Embryonic facial prominence (tissue), 1 donor: ENCODE data around the gene PCDHGC5.
A peak's percentile ranks its signal among the peaks of the same experiment; 100 is the strongest.

ENCODE experiments used
- DNase-seq: peaks from one replicate; pipeline ENCODE4 v3.0.0-alpha.2; 2016; ENCODE audit errors: extremely low spot score

Gene PCDHGC5

DNA sequence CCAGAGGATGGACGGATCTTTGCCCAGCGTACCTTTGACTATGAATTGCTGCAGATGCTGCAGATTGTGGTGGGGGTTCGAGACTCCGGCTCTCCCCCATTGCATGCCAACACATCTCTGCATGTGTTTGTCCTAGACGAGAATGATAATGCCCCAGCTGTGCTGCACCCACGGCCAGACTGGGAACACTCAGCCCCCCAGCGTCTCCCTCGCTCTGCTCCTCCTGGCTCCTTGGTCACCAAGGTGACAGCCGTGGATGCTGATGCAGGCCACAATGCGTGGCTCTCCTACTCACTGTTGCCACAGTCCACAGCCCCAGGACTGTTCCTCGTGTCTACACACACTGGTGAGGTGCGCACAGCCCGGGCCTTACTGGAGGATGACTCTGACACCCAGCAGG lies 1.9 kb downstream of the PCDHGC5 start:
- DNase-seq = no peak

DNA sequence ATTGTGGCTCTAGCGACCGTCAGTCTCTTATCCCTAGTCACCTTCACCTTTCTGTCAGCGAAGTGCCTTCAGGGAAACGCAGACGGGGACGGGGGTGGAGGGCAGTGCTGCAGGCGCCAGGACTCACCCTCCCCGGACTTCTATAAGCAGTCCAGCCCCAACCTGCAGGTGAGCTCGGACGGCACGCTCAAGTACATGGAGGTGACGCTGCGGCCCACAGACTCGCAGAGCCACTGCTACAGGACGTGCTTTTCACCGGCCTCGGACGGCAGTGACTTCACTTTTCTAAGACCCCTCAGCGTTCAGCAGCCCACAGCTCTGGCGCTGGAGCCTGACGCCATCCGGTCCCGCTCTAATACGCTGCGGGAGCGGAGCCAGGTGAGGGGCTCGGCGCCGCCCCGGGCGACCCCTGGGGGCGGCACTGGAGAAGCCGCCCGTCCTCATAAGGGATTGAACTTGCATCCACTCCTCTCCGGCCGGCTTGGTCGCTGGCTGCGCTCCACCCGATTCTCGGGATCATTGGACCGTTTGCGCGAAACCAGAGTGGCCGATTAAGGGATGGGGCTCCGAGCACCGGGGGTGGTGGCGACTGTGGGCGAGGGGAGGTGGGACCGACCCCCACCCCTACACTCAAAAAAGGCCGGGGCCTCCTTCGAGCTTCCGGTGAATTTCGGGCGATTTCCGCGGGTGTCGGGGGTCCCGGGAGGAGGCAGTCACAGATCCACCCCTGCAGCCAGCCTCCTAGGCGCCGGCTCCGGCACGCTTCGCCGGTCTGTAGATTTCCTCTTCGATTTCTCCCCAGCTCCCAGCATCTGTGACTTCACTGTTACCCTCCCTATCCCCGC lies 2.7 kb downstream of the PCDHGC5 start:
- no peak for DNase-seq

DNA sequence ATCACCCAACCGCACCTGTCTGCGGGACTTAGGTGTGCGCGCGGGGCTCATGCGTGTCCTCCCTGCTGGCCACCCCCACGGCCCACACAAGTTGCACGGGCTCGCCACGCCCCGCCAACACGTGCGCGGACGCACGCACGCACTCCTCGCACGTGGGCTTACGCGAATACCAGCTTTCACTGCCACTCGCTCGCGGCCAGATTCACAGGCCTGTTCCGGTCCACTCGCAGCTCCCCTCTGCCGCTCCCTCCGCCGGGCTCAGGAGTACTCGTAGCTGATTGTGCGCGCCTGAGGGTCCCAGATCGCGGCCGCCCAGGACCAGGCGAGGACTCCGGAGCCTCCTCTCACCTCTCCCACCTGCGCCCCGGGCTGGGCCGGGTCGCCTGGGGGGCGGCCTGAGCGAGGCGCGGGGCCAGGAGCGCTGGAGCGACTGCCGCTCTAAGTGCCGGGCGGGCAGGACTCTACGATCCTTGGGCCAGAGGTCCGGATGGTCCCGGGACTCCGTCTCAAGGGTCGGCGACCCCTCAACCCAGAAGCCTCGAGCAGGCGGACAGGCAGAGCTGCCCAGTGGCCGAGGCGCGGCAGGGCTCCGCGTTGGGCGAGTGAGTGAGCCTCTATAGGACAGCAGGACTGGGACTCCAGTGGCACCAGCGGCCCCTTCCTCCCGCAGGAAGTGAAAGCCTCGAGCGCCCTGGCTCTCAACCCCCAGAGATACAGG lies 3.4 kb downstream of the PCDHGC5 start:
- DNase-seq = no peak

DNA sequence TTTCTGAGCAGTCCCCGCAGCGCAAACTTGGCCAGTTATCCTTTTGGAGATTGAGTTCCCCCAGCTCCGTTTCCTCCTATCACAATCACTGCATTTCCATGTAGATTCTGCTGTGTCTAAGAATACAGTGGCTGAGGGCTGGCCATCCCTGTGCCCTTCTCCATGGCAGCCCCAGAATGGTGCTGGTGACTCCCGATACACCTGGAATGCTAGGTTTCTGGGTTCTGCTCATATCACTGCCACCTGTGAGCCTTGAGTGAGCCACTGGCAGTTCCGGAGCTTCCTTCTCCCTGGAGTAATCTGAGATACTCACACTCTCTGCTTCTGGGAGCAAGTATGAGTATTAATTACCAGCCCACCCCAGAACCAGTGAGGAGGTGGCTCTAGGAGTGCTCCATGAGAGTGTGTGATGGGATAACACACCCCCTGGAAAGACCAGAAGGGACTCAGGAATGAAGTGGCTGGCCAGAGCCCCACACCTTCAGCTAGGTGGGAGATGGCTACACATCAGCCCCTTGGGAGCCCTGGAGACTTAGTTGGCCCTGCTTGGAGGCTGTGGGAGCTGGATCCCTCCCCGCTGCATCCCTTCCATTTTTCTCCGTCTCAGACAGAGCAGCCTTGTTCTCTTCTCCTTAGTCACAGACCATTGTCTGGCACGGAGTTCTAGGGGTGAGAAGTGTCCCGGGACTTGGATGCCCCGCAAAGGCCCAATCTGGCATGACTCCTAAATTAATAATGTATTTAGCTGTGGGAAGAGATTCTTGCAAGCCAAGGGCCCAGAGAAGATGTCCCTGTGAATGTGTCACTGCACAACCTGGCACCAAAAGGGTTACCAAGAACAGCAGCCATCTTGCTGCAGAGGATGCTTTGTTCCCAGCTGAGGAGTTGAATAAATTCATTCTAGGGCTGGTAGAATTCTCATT lies 4.9 kb downstream of the PCDHGC5 start:
- DNase-seq = no peak

DNA sequence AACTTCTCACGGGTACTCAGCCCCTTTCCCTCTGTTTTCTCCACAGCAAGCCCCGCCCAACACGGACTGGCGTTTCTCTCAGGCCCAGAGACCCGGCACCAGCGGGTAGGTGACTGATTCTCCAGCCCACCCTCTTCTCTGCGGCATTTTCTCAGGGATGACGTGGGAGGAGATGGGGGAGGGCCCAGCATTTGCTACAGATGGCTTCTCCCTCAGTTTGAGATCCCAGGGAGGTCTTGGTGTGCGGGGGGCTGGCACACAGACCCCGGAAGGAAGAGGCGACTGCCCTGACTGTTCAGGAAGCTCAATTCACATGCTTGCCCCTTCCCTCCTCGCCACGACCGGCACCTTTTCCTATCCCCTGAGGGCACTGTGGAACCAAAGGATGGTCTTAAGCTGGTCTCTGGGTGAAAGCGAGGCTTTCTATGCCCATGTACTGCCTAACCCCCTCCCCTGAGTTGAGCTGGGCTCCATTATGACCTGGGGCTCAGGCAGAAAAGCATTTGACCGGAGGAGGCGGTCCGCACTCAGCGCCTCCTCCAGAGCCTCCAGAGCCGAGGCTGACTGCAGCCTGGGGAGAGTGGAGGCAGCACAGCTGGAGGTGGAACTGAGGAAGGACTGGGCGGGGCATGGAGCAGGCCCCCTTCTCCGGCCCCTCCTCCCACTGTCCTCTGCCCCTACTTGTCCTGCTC lies 6.0 kb downstream of the PCDHGC5 start:
- DNase-seq = no peak

DNA sequence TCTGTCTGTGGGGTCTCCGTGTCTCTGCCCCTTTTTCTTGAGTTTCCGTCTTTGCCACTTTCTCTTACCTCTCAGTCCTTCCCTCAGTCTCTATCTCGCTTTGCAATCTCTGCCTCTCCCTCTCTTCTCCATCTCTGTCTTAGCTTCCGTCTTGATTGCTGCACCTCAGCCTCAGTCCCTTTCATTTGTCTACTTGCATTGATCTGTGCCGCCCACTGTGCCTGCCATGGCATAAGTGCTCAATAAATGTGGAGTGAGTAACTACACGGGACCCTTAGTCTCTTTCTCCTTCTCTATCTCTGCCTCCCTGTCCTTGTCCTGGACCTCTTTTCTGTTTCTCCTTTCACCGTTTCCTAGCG lies 6.6 kb downstream of the PCDHGC5 start:
- no peak for DNase-seq

DNA sequence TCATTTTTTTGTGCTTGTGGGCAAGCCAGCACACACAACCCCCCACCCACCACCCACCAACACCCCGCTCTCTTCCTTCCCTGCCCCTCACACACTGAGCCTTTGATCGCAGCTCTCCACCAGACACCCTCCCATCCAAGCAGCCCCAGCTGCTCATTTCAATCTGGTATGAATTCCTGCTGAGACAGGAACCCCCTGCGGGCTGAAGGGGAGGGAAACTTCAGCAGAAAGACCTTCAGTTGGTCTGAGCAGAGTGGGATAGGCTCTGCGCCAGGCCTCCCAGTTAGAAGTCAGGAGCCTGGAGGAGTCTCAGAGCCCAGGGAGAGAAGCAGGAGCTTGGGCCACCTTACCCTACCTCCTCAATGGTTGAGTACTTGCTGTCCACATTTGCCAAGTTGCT lies 7.2 kb downstream of the PCDHGC5 start:
- DNase-seq = peak; percentile 55

DNA sequence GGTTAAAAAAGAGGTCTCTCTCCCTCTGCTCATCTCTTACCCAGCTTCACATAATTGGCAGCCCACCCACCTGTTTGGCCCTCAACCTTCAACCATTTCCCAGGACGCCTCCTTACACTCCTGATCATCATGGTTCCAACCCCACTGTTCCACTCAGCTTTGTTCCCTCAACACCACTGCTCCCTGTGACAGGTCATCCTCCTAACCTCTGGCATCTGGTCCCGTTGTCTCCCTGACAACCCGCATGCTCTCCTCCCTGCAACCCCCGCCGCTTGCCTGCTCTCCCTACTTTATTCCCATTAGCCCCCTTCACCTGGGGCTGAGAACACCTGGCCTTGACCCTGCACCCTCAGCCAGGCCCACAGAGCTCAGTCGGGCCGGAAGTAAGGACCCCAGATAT lies 12.9 kb downstream of the PCDHGC5 start:
- DNase-seq = no peak

DNA sequence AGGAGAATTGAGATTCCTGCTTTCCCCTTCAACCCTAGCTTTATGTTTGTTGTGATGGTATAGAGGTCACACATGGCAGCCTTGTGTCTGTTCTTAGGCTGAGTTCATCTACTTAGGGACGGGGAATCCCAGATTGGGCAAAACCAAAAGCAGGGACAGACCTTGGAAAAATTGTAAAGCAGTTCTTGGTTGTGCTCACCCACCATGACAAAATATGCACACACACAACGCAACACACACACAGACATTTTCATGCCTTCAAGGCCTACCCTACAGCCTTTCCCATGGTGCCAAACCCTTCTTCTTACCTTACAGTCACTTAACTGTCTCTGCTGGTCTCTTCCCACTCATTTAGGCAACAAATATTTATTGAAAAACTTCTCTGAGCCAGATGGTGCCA lies 14.8 kb downstream of the PCDHGC5 start:
- no peak for DNase-seq

DNA sequence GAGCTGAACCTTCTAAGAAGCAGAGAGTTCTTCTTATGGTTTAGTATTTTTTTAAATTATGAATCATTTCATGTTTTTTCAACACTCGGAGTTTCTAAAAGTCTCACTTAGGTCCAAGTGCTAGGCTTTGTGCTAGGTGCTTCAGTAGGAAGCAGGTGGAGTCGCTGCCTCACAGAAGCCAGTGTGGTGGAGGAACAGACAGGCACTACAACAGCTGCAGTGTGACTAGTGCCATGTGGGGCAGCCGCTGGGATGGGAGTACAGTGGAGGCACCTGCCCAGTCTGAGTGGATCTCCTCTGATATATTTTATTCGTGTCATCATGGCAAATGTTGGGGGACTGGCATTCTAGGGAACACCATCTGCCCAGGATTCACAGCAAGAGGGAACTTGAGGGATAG lies 15.3 kb downstream of the PCDHGC5 start:
- no peak for DNase-seq

DNA sequence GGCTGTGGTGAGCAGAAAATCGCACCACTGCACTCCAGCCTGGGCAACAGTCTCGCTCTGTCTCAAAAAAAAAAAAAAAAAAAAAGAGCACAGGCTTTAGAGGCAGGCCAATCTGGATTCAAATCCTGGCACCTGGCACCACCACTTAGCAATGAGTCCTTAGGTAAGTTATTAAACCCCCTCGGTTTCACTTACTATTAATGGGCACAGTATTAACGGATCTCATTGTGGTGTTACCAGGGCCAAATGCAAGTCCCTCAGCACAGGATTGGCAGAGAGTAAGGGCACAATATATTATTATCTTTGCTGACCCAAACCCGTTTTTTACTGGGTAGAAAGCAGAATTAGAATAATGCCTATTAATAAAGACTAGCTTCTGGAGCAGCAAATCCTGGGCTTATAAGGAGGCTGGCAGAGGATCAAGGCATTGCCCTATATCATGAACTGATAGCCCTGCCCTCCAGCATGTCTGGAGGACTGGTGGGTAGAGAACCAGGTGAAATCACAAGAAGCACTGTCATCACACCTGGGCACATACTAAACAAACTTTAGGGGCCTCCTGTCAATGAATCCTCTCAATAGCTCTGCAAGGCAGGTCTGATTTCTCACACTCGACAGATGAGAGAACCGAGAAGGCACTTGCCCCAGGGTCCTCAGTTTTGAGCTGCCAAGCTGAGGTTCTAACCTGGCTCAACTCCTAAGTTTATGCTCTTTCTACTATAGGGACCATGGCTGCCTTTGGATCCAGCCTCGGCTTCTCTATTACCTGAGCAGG lies 17.7 kb downstream of the PCDHGC5 start:
- no peak for DNase-seq

DNA sequence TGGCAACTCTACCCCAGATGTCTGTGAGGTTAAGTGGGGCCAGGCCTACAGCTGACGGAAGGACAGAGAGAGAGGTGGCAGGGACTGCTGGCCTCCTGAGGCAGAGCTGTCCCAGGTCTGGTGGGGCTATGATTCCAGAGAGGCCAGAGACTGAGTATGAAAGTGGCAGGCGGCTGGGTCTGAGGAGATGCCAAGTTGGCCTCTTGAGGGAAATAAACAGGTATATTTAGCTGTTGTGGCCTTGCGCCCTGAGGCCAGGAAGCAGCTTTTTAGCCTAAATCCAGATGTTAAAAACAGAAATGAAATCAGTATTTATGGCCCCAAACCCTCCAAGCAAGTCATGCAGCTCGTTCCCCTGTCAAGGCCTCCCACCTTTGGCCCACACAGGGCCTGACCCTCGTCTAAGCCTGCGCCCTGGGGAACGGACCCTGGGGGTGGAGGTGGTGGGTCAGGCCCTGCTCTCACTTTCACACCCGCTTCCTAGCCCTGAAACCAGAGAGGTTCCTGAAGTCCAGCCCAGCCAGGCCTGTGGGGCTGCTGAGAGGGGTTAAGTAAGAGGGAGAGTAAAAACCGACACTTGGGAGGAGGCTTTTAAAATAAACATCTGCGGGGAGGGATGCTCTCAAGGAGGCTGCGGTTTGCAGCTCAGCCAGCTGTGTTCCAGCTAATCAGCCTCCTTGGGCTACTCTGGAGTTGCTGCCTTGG lies 18.7 kb downstream of the PCDHGC5 start:
- DNase-seq = peak; percentile 63

DNA sequence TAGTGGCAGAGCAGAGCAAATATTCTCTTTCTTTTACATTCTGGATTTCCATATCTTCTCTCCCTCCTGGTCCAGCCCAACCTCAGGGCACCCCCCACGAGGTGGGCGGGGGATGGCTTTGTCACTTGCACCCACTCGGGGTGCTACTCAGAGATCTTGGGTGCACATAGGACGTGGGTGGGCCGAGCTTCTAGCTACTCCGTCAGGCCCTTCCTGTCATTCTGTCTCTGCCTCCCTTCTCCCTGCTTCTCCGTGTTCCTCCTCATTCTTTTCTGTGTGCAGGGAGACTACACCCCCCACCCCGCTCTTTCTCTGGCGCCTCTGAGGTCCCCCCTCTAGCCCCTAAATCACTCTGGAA lies 19.5 kb downstream of the PCDHGC5 start:
- peak; percentile 70 for DNase-seq

DNA sequence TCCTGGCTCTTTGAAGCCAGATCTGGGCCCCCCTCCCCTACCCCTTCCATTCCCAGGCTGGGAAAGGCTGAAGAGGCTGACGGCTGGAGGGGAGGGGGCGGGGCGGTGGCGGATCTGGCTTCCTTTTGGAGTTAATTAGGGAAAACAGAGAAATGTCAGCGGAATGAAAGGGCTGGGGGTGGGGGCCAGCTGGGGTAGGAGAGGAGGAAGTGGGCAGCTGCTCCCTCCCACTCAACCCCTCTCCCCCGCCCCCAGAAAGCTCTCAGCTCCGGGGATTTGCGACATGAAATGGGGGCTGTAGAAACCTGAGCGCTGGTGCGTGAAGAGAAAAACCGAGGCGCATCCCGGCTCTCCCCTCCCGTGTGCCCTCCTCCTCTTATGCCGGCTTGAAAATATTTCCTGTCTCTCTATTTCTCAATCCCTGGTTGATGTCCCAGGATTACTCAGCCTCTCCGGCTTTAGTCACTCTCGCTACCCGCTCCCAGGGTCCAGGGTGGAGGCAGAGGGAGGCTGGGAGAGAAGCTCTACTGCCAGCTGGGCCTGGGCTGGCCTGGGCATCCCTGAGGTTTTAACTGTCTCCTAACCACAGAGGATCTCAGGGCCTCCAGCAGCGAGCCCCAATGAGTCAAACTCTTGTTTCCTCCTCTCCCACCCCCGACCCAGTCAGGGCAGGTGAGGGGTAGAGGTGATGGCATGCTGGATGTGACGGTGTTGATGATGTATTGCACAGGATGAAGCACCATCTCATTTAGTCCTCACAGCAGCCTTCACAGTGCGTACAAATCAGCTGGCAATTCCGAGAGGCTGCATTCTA lies 20.1 kb downstream of the PCDHGC5 start:
- peak; percentile 47 for DNase-seq

DNA sequence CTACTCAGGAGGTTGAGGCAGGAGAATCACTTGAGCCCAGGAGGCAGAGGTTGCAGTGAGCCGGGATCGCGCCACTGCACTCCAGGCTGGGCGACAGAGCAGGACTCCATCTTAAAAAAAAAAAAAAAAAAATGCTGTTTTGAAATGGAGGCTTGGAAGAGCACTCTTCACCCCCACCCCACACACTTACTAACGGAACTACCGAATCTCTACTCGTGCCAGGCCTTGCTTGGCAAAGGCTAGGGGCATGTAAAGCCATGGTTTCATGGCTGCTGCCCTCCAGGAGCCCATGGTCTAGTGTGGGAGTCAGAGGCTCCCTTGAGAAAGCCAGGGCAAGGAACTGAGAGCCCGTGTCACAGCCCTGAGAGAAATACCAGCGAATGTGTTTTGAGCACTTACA lies 21.3 kb downstream of the PCDHGC5 start:
- no peak for DNase-seq

DNA sequence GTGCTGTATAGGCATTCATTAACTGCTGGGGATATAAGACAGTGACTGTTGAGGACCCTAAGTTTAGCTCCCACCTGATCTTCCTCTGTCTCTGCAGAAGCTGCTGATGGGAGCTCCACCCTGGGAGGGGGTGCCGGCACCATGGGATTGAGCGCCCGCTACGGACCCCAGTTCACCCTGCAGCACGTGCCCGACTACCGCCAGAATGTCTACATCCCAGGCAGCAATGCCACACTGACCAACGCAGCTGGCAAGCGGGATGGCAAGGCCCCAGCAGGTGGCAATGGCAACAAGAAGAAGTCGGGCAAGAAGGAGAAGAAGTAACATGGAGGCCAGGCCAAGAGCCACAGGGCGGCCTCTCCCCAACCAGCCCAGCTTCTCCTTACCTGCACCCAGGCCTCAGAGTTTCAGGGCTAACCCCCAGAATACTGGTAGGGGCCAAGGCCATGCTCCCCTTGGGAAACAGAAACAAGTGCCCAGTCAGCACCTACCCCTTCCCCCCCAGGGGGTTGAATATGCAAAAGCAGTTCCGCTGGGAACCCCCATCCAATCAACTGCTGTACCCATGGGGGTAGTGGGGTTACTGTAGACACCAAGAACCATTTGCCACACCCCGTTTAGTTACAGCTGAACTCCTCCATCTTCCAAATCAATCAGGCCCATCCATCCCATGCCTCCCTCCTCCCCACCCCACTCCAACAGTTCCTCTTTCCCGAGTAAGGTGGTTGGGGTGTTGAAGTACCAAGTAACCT lies 22.1 kb downstream of the PCDHGC5 start:
- no peak for DNase-seq

DNA sequence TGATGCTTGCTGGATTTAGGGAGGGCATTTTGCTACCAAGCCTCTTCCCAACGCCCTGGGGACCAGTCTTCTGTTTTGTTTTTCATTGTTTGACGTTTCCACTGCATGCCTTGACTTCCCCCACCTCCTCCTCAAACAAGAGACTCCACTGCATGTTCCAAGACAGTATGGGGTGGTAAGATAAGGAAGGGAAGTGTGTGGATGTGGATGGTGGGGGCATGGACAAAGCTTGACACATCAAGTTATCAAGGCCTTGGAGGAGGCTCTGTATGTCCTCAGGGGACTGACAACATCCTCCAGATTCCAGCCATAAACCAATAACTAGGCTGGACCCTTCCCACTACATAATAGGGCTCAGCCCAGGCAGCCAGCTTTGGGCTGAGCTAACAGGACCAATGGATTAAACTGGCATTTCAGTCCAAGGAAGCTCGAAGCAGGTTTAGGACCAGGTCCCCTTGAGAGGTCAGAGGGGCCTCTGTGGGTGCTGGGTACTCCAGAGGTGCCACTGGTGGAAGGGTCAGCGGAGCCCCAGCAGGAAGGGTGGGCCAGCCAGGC lies 23.0 kb downstream of the PCDHGC5 start:
- DNase-seq = no peak

DNA sequence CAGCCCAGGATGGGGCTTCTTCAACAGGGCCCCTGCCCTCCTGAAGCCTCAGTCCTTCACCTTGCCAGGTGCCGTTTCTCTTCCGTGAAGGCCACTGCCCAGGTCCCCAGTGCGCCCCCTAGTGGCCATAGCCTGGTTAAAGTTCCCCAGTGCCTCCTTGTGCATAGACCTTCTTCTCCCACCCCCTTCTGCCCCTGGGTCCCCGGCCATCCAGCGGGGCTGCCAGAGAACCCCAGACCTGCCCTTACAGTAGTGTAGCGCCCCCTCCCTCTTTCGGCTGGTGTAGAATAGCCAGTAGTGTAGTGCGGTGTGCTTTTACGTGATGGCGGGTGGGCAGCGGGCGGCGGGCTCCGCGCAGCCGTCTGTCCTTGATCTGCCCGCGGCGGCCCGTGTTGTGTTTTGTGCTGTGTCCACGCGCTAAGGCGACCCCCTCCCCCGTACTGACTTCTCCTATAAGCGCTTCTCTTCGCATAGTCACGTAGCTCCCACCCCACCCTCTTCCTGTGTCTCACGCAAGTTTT lies 23.6 kb downstream of the PCDHGC5 start:
- no peak for DNase-seq
